ENCODE data around the gene BMP7. TPM values are rescaled to one million over a fixed set of nuclear protein-coding genes. Genes with fewer than 3 reads are reported as not detected.

The BMP7 gene
- total and polyA plus RNA-seq, 2 experiments from 2014 or later = 15.9 to 22.8 TPM

DNA sequence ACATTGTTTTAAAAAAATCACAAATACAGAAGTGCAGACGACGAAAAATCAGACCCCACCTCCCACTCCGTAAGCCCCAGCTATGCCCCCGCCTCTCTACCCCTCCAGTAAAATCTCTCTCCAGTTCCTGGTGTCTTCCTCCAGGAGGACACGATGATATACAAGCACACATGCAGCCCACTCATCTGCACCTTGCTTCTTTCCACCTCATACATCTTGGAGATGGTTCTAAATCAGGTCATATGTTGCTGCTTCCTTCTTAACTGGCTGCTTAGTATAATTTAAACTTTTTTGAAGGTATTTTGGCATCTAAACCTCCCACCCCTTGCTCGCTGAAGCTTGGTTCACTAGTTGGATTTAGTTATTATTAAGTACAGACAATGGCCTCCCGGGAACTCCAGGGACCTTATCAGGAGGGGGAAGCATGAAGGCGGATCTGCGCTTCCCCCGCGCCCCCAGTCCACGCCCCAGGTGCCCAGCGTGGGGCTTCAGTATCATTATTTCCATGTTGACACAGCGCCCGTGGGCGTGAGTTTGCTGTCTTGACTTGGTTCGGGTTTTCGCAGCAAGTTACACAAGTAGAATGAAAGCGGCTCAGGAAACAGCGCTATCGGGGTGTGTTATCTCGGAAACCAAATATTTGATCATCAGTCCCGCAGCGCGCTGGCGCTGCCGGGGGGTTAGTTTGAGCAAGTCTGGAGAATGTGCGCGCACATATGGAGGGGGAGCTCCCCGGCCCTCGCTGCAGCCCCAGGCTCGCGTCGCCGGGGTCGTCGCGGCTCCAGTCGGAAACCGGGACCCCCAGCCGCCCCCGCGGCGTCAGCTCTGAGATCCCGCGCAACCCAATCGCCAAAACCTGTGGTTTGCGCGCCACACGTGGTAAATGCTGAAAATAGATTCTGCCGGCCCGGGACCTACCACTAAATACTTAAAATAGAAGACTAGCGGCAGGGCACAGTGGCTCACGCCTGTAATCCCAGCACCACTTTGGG, 2.3 kb downstream of the BMP7 start:
- Mint-ChIP-seq H3K27ac (no peak overlapping the region), H3K4me3 (peak overlapping the region; percentile 84), H3K27me3 (ENCODE audit: insufficient read depth, low read depth, poor library complexity) (peaks cover 93% of the 10 kb centered on the region), H3K4me1 (peaks cover 70% of the 10 kb centered on the region), H3K36me3 (ENCODE audit: low read depth) (no peaks in the 10 kb centered on the region), H3K9me3 (no peaks in the 10 kb centered on the region; the same call in 2 of the 3 replicates)
- Histone ChIP-seq H4K20me1 (replicated peaks; ENCODE audit: insufficient read depth) (0 out of 2 replicates have a peak, but pooled peaks cover 9% of the 10 kb centered on the region), H3F3A (replicated peaks; ENCODE audit: low read depth) (peaks cover 12% of the 10 kb centered on the region), H2AFZ (no peak overlapping the region), H3K4me2 (peak overlapping the region; percentile 96), H3K4me1 (ENCODE audit: insufficient read depth) (peaks cover 70% of the 10 kb centered on the region), H3K36me3 (ENCODE audit: insufficient read depth) (no peaks in the 10 kb centered on the region), H3K9me2 (ENCODE audit: insufficient read depth) (no peaks in the 10 kb centered on the region), H3K27me3 (ENCODE audit: insufficient read depth) (peaks cover 81% of the 10 kb centered on the region), H3K4me3 (peak overlapping the region; percentile 88), H3K79me2 (replicated peaks; ENCODE audit: insufficient read depth) (peaks cover 22% of the 10 kb centered on the region), H3K27ac (ENCODE audit: low read depth) (no peak overlapping the region)
- peak; percentile 47 for DNase-seq (ENCODE audit: low spot score)
- TF ChIP-seq ZNF114 (CRISPR knock-in tag; IDR thresholded peaks at IDR 0.05) = no peak
- no peak for TF ChIP-seq EZH2 (IDR thresholded peaks at IDR 0.05; ENCODE audit: low read depth, unreplicated experiment)
- TF ChIP-seq, protein P1, sequence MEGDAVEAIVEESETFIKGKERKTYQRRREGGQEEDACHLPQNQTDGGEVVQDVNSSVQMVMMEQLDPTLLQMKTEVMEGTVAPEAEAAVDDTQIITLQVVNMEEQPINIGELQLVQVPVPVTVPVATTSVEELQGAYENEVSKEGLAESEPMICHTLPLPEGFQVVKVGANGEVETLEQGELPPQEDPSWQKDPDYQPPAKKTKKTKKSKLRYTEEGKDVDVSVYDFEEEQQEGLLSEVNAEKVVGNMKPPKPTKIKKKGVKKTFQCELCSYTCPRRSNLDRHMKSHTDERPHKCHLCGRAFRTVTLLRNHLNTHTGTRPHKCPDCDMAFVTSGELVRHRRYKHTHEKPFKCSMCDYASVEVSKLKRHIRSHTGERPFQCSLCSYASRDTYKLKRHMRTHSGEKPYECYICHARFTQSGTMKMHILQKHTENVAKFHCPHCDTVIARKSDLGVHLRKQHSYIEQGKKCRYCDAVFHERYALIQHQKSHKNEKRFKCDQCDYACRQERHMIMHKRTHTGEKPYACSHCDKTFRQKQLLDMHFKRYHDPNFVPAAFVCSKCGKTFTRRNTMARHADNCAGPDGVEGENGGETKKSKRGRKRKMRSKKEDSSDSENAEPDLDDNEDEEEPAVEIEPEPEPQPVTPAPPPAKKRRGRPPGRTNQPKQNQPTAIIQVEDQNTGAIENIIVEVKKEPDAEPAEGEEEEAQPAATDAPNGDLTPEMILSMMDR (conservative IDR thresholded peaks at IDR 0.05; ENCODE audit: low read depth in 2 of 2) = no peak
- TF ChIP-seq ZNF331 (CRISPR knock-in tag; IDR thresholded peaks at IDR 0.05; ENCODE audit: low read depth) = no peak
- TF ChIP-seq STAT1 (IDR thresholded peaks at IDR 0.05; ENCODE audit: unreplicated experiment) = no peak
- TF ChIP-seq, protein P2, sequence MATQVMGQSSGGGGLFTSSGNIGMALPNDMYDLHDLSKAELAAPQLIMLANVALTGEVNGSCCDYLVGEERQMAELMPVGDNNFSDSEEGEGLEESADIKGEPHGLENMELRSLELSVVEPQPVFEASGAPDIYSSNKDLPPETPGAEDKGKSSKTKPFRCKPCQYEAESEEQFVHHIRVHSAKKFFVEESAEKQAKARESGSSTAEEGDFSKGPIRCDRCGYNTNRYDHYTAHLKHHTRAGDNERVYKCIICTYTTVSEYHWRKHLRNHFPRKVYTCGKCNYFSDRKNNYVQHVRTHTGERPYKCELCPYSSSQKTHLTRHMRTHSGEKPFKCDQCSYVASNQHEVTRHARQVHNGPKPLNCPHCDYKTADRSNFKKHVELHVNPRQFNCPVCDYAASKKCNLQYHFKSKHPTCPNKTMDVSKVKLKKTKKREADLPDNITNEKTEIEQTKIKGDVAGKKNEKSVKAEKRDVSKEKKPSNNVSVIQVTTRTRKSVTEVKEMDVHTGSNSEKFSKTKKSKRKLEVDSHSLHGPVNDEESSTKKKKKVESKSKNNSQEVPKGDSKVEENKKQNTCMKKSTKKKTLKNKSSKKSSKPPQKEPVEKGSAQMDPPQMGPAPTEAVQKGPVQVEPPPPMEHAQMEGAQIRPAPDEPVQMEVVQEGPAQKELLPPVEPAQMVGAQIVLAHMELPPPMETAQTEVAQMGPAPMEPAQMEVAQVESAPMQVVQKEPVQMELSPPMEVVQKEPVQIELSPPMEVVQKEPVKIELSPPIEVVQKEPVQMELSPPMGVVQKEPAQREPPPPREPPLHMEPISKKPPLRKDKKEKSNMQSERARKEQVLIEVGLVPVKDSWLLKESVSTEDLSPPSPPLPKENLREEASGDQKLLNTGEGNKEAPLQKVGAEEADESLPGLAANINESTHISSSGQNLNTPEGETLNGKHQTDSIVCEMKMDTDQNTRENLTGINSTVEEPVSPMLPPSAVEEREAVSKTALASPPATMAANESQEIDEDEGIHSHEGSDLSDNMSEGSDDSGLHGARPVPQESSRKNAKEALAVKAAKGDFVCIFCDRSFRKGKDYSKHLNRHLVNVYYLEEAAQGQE (IDR thresholded peaks at IDR 0.05; ENCODE audit: unreplicated experiment) = no peak
- TF ChIP-seq POLR2AphosphoS5 (IDR thresholded peaks at IDR 0.05; ENCODE audit: low read depth) = no peak
- TF ChIP-seq, protein P3, sequence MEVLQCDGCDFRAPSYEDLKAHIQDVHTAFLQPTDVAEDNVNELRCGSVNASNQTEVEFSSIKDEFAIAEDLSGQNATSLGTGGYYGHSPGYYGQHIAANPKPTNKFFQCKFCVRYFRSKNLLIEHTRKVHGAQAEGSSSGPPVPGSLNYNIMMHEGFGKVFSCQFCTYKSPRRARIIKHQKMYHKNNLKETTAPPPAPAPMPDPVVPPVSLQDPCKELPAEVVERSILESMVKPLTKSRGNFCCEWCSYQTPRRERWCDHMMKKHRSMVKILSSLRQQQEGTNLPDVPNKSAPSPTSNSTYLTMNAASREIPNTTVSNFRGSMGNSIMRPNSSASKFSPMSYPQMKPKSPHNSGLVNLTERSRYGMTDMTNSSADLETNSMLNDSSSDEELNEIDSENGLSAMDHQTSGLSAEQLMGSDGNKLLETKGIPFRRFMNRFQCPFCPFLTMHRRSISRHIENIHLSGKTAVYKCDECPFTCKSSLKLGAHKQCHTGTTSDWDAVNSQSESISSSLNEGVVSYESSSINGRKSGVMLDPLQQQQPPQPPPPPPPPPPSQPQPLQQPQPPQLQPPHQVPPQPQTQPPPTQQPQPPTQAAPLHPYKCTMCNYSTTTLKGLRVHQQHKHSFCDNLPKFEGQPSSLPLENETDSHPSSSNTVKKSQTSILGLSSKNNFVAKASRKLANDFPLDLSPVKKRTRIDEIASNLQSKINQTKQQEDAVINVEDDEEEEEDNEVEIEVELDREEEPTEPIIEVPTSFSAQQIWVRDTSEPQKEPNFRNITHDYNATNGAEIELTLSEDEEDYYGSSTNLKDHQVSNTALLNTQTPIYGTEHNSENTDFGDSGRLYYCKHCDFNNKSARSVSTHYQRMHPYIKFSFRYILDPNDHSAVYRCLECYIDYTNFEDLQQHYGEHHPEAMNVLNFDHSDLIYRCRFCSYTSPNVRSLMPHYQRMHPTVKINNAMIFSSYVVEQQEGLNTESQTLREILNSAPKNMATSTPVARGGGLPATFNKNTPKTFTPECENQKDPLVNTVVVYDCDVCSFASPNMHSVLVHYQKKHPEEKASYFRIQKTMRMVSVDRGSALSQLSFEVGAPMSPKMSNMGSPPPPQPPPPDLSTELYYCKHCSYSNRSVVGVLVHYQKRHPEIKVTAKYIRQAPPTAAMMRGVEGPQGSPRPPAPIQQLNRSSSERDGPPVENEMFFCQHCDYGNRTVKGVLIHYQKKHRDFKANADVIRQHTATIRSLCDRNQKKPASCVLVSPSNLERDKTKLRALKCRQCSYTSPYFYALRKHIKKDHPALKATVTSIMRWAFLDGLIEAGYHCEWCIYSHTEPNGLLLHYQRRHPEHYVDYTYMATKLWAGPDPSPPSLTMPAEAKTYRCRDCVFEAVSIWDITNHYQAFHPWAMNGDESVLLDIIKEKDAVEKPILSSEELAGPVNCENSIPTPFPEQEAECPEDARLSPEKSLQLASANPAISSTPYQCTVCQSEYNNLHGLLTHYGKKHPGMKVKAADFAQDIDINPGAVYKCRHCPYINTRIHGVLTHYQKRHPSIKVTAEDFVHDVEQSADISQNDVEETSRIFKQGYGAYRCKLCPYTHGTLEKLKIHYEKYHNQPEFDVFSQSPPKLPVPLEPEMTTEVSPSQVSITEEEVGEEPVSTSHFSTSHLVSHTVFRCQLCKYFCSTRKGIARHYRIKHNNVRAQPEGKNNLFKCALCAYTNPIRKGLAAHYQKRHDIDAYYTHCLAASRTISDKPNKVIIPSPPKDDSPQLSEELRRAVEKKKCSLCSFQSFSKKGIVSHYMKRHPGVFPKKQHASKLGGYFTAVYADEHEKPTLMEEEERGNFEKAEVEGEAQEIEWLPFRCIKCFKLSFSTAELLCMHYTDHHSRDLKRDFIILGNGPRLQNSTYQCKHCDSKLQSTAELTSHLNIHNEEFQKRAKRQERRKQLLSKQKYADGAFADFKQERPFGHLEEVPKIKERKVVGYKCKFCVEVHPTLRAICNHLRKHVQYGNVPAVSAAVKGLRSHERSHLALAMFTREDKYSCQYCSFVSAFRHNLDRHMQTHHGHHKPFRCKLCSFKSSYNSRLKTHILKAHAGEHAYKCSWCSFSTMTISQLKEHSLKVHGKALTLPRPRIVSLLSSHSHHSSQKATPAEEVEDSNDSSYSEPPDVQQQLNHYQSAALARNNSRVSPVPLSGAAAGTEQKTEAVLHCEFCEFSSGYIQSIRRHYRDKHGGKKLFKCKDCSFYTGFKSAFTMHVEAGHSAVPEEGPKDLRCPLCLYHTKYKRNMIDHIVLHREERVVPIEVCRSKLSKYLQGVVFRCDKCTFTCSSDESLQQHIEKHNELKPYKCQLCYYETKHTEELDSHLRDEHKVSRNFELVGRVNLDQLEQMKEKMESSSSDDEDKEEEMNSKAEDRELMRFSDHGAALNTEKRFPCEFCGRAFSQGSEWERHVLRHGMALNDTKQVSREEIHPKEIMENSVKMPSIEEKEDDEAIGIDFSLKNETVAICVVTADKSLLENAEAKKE (CRISPR knock-in tag; IDR thresholded peaks at IDR 0.05) = no peak
- TF ChIP-seq, protein P4, sequence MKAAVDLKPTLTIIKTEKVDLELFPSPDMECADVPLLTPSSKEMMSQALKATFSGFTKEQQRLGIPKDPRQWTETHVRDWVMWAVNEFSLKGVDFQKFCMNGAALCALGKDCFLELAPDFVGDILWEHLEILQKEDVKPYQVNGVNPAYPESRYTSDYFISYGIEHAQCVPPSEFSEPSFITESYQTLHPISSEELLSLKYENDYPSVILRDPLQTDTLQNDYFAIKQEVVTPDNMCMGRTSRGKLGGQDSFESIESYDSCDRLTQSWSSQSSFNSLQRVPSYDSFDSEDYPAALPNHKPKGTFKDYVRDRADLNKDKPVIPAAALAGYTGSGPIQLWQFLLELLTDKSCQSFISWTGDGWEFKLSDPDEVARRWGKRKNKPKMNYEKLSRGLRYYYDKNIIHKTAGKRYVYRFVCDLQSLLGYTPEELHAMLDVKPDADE (IDR thresholded peaks at IDR 0.05) = no peak
- no peak for TF ChIP-seq CREB1 (CRISPR knock-in tag; IDR thresholded peaks at IDR 0.05; ENCODE audit: low read depth)
- TF ChIP-seq NANOG (IDR thresholded peaks at IDR 0.05; ENCODE audit: borderline replicate concordance) = no peak
- no peak for ATAC-seq

Measured in GM23338 (cell line).